Measurements from ENCODE around the gene SYK. TPM values are rescaled to one million over a fixed set of nuclear protein-coding genes. Genes with fewer than 3 reads are reported as not detected.
A peak's percentile ranks its signal among the peaks of the same experiment; 100 is the strongest.

Gene SYK
- total RNA-seq, 1 donor from 2014 or later, result 15.0 TPM

DNA sequence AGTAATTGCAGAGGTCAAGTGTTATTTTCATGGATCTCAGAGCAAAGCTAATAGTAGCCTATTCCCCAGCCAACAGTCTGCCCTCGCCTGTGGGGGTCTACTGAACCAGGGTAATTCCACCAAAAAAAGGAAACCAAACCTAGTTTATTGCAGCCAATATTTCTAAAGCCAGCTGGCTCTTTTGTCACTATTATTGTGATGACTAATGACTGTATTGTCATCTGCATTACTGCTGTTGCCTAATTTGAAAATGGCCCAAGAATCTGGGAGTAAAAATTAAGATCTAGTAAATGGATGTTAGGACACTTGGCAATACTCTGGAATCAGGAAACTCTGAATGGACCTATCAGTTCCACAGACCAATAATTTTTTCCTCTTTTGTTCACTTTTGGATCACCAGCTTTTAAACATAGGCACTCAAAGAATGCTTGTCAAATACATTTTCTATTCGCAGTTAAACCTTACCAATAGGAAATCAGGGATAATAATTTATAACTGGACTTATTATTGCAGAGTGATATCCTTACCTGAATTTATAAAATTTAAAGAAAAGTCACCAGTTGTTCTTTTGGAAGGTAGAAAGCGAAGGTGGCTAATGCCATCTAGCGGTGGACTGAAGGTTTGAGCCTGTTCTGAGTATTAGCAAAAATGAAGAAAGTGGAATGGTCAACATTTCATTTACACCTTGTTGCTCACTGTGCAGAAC, 69.2 kb downstream of the SYK start:
- DNase-seq (ENCODE audit: low read depth), result peak; percentile 9
- TF ChIP-seq, protein P1, sequence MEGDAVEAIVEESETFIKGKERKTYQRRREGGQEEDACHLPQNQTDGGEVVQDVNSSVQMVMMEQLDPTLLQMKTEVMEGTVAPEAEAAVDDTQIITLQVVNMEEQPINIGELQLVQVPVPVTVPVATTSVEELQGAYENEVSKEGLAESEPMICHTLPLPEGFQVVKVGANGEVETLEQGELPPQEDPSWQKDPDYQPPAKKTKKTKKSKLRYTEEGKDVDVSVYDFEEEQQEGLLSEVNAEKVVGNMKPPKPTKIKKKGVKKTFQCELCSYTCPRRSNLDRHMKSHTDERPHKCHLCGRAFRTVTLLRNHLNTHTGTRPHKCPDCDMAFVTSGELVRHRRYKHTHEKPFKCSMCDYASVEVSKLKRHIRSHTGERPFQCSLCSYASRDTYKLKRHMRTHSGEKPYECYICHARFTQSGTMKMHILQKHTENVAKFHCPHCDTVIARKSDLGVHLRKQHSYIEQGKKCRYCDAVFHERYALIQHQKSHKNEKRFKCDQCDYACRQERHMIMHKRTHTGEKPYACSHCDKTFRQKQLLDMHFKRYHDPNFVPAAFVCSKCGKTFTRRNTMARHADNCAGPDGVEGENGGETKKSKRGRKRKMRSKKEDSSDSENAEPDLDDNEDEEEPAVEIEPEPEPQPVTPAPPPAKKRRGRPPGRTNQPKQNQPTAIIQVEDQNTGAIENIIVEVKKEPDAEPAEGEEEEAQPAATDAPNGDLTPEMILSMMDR (IDR thresholded peaks at IDR 0.05; ENCODE audit: insufficient read depth, low read length, poor library complexity, severe bottlenecking), result peak; percentile 83
- Histone ChIP-seq H3K4me3 (ENCODE audit: low read depth, low read length) (no peak overlapping the region), H3K36me3 (ENCODE audit: control insufficient read depth, insufficient read depth, low read length) (no peaks in the 10 kb centered on the region), H3K27me3 (ENCODE audit: control insufficient read depth, insufficient read depth, low read length) (no peaks in the 10 kb centered on the region)

DNA sequence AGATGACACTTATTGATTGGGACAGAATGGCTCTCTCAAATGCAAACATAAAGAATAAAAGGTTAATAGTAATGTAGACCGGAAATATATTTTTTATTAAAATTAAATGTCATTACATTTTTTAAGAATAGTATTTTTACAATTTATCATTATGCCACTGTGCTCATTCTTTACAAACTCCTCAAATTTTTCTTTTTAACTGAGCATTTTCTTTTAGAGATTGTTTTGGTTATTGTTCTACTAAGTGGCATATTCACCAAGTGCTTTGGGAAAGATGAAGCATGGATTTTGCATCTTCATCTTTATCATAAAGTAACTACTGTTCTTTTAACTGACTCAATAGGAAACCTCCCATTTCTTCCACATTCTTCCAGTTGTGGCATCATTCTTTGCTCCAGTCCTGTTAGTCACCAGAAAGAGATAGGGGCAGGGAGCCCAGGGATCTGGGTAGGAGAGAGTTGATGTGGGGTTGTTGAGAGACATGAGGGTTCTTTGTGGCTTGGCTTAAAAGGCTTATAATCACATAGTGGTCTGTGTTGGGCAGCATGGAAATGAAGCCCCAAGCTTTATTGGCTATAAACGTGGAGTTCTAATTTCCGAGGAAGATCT, 69.8 kb downstream of the SYK start:
- Histone ChIP-seq H3K27me3 (ENCODE audit: control insufficient read depth, insufficient read depth, low read length) (no peaks in the 10 kb centered on the region), H3K36me3 (ENCODE audit: control insufficient read depth, insufficient read depth, low read length) (no peaks in the 10 kb centered on the region), H3K4me3 (ENCODE audit: low read depth, low read length) (no peak overlapping the region)
- no peak for DNase-seq (ENCODE audit: low read depth)
- TF ChIP-seq, protein P1 (IDR thresholded peaks at IDR 0.05; ENCODE audit: insufficient read depth, low read length, poor library complexity, severe bottlenecking), result no peak

DNA sequence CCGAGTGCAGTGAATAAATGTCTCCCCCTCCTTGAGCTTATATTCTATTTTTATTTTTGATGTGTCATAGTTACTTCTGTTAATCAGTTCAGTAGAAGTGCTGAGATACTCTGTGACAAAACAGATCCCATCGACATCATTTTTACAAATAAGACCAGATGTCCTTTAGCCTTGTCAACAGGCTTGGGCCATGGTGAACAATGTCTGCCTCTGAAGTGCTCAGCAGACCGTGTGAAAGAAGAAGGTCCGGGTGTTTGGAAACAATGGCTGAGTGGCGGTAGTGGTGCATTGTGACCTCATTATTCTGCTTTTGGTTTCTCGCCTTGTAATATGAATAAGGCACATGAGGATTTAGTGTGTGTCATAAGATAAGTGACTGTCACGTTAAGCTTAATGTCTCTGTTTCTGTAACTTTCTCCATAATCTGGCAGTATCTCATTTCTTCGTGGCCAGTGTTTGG, 71.2 kb downstream of the SYK start:
- H3K27me3 ChIP-seq (ENCODE audit: control insufficient read depth, insufficient read depth, low read length), result no peaks in the 10 kb centered on the region
- DNase-seq (ENCODE audit: low read depth), result no peak
- no peak overlapping the region for H3K4me3 ChIP-seq (ENCODE audit: low read depth, low read length)
- TF ChIP-seq, protein P1 (IDR thresholded peaks at IDR 0.05; ENCODE audit: insufficient read depth, low read length, poor library complexity, severe bottlenecking), result no peak
- H3K36me3 ChIP-seq (ENCODE audit: control insufficient read depth, insufficient read depth, low read length), result no peaks in the 10 kb centered on the region

DNA sequence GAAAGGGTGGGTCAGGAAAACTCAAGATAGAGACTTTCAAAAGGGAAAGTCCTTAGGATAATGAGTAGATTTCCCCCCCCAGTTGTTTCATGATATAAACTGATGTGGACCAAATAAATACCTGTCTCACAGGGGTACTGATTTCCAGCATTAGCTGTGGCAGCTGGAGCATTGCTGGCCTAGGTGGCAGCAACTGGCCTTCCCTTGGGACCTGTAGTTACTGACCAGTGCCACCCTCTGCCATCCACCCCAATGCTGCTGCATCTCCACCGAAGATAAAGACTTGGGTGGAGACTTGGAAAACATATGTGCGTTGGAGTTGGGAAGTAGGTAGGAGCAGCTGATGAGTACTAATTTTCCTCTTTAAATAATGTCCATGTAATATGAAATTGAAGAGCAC, 71.8 kb downstream of the SYK start:
- no peak for DNase-seq (ENCODE audit: low read depth)
- H3K4me3 ChIP-seq (ENCODE audit: low read depth, low read length), result no peak overlapping the region
- TF ChIP-seq, protein P1 (IDR thresholded peaks at IDR 0.05; ENCODE audit: insufficient read depth, low read length, poor library complexity, severe bottlenecking), result no peak
- no peaks in the 10 kb centered on the region for H3K36me3 ChIP-seq (ENCODE audit: control insufficient read depth, insufficient read depth, low read length)
- H3K27me3 ChIP-seq (ENCODE audit: control insufficient read depth, insufficient read depth, low read length), result no peaks in the 10 kb centered on the region

DNA sequence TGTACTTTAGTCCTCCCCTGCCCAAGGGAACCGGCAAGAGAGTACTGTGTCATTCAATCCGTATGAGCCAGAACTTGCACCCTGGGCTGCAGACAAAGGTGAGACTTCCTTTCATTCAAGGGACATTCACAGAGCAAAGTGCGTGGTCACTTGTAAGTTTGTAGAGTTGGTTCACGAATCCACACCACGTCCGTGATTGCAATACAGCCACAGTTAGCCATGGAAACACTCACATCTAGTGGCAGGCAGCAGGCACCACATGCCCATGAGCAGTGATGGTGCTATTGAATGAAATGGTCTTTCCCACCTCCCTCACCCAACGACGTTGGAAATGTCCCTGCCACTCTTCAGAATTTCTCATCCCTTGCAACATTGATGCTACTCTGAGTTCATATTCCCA, 72.6 kb downstream of the SYK start:
- Histone ChIP-seq H3K4me3 (ENCODE audit: low read depth, low read length) (no peak overlapping the region), H3K36me3 (ENCODE audit: control insufficient read depth, insufficient read depth, low read length) (no peaks in the 10 kb centered on the region), H3K27me3 (ENCODE audit: control insufficient read depth, insufficient read depth, low read length) (no peaks in the 10 kb centered on the region)
- no peak for DNase-seq (ENCODE audit: low read depth)
- TF ChIP-seq, protein P1 (IDR thresholded peaks at IDR 0.05; ENCODE audit: insufficient read depth, low read length, poor library complexity, severe bottlenecking), result no peak

Data from kidney epithelial cell (primary cell).